Measurements from ENCODE around the gene EWSR1.

- no peak for TF ChIP-seq POLR2A (IDR thresholded peaks at IDR 0.05)
- TF ChIP-seq CTCF (IDR thresholded peaks at IDR 0.05) = no peak
Measured at GRCh38 chr22:29251981-29252911, 15.8 kb upstream of the EWSR1 start.
